Measurements from ENCODE around the gene STOM.

Gene STOM

DNA sequence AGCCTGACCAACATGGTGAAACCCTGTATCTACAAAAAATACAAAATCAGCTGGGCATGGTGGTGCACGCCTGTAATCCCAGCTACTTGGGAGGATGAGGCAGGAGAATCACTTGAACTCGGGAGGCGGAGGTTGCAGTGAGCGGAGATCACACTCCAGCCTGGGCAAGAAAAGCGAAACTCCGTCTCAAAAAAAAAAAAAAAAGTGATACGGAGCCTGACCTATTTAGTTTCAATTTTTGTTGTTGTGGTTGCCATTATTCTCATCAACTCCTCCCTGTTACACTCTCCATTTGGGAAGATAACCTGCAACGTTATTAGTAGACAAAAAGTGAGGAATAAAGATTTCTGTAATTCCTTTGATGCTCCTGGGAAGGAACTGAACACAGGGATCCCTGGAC, 1.3 kb downstream of the STOM start:
- no peak for DNase-seq

DNA sequence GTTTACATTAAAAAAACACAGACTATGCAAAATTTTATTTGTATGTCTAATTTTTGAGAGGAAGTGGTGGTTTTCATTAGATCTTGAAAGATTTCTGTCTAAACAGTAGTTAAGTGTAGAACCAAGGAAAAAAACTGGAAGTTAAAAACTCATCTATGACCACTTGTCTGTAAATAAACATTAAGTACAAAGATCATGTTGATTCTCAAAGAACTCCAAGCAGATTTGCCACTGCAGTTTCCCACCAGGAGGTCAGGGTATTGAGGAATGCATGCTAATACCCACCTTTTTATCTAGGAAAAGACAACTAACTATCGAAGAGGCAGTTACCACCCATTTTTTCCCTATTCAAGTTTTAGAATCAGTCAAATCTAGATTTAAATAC, 1.9 kb downstream of the STOM start:
- no peak for DNase-seq

DNA sequence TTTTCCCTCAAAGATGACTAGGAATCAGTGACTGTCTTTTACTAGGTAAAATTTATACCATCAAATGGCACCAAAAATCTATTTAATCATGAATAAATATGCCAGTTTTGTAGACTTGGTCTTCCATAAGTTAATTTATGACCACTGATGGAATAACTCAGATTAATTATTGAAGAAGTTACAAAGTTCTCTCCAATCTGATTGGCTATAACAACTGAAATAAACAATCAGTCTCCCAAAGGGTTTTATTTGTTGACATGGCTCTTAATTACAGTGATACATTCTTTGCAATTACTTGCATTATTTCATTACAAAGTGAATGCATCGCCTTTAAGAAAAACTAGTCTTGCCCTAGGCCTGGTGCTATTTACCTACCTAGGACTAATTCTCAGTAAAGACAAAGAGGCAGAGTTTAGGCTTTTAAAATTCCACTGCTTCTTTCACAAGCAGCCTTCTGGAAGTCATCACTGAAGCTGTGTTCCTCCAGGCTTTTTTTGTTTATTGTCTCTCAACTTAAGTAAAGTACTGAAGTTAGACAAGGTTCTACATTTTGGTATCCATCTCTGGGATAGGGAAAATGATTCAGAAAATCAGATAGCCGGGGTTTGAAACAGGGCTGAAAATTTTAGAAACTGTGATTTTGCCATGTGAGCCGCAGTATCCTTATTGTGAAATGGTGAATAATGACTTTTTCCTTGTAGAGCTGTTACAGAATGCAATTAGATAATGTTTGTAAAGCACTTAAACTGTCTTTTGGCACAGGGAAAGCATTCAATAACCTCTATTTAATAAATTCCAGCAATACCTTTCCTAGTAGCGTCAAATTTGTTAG, 2.5 kb downstream of the STOM start:
- DNase-seq, result no peak

DNA sequence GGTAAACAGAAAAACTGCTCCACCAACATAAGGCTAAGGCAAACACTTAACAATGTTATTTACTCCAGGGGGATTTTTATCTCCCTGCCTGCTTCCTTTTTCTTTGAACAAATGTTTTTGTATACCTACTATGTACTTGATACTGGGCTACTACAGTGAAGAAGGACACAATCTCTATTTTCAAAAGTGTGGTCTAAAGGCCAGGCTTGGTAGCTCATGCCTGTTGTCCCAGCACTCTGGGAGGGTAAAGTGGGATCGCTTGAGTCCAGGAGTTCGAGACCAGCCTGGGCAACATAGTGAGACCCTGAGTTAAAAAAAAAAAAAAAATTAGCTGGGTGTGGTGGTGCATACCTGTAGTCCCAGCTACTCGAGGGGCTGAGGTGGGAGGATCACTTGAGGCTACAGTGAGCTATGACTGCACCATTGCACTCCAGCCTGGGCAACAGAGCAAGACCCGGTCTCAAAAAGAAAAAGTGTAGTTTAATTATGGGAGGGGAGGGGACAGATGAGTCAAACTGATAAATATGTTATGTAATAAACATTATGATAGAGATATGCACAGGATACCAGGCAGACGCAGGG, 3.3 kb downstream of the STOM start:
- DNase-seq, result no peak

DNA sequence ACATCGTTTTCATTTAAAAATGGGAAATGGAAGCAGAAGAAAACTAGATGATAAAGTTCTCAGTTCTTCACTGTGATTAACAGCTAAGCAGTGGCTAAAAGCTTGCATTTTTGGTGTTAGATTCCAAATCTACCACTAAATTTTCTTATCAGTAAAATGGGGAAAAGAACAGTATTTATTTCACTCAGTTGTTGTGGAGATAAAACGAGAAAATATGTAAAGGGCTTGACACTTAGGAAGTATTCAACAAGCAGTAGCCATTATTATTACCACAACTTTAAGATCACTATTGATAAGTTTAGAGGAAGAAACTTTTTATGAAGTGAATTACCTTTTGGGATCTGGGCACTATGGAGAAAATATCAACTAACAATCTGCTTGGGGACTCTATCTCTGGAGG, 4.5 kb downstream of the STOM start:
- DNase-seq, result no peak

DNA sequence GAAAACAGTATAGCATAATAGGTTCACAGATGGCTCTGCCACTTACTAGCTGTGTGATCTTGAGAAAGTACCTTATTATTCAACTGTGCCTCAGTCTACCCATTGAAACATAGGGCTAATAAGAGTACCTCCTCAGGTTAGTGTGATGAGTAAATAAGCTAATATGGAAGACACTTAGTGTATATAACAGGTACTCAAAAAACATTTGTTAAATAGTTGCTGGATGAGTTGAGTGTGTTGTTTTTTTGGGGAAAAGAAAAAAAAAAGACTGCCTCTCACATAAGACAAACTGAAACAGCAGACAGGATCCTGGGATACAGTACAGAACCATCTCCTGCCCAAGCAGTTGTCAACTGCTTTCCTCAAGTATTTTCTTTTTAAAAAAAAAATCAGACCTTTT, 5.2 kb downstream of the STOM start:
- no peak for DNase-seq

DNA sequence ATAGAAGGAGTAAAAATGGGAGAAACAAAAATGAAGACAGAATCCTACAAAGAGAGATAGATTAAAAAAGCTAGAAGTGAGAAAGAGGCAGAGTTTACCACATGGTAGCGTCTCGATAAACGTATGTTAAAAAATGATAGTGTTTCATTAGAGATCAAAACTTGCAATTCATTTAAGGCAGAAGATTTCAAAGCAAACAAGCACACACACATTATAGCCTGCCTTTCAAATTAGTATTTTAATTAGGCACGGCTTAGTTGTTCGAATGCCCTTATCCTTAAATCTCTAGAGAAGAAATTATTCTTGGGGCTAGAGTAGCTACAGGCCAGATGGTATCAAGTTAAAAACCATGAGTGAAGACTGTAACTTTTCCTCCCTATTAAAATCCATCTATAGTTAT, 6.0 kb downstream of the STOM start:
- DNase-seq, result no peak

DNA sequence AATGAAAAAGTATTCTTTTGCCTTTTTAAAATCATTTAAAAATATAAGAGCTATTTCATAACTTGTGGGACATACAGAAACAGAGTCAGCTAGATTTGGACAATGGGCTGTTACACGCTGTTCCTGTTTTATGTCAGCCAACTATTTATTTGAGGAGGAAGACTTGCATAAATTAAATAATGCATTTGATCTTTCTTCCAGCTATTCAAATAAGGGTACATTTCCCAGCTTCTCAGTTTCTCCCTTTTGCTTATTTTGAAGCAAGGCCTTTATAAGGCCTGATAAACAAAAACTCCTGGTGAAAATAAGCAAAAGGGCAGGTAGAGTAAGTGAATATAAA, 6.5 kb downstream of the STOM start:
- DNase-seq, result no peak

DNA sequence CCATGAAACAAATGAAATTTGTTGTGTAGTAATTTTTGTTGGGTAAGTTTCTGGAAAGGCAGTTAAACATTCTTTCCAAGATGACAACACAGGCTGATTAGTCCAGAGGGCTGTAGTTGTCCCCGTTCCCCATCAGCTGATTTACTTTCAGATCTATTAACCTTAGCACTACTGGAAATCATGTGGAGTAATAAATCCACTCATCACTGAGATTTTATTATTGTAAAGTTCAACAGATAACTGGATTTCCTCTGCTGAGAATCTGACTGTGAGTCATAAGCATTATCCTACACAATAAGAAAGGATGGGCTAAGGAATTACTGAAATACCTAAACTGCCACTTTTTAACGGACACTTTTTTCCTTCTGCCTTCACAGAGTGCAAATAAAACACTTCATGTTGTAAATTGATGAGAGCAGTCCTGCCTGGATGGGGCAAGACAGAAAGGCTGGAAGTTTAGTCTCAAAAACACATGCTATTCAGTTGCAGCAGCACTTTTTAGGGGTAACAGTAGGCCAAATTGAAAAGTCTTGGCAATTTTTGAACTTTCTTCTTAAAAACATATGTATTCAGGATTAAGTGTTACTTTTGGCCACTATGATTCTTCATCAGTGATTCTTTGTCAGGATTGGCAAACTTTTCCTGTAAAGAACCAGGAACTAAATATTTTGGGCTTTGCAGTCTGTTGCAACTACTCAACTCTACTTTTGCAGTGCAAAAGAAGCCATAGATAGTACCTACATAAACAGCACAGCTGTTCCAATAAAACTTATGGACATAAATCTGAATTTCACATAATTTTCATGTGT, 7.0 kb downstream of the STOM start:
- no peak for DNase-seq

DNA sequence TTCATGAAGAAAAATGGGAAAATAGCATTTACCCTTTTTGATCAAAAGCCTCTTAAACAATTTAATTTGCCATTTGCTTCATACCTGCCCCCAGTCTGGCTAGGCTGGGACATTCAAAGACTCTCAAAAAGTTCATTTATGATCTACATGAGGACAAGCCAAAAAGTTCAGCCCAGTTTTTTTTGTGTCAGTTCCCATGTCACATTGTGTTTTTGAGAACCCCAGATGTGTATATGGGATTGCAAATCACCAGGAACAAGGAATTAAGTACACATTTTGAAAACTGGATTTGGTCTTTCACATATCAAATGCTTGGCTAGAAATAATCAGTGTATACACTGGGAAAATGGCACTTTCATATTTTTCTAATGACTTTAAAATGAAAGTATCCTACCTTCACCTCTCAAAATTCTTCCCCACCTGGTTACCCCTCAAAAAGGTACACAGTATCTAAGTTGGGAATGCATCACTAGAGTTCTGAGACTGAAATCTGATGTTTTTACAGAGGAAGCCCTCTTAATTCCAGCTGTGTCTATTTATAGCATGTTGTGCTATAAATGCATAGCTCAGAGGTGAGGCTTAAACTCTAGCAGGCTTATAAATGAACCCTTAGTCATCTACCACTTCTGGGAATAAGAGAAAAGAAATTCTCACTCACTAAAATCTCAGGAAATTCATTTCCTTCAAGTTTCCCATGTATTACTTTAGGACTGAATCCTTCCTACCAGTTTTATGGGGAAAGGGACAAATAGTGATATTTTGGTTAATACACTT, 9.3 kb downstream of the STOM start:
- DNase-seq, result no peak

DNA sequence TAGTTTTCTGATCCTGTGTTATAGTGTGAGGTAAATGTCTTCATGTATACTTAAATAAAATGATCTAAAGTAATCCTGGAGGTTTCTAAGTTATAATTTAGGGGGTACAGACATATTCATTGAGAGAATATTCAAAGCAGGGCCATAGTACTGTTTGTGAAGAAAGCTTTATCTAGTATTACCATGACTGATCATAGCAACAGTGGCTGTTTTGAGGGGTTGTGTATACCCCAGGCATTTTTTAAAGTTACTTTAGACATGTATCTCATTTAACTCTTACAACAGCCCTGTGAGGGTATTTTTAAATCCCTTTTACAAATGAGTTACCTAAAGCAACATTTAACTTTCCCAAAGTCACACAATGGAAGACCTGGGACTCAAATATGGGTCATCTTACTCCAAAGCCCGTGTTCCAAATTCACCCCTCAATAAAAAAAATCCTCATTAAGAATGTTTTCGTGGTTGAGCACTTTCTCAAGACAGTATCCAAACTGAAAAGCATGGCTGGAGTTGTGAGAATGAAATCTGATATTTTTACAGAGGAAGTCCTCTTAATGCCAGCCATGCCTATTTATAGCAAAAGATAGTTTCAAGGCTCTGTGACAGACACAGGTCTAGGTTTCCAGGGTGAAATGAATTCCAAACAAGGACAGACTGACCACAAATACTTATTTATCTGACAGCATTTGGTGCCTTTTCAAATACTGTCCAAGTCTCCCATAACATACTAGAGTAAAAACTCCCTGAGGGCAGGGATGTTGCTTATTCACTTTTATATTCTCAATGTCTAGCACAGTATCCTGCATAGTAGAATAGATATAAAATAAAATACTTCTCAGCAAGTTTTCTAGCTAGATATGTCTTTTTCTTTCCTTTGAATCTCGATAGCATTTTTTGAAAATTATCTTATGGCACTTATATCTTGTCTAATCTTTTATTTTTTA, 10.4 kb downstream of the STOM start:
- no peak for DNase-seq

DNA sequence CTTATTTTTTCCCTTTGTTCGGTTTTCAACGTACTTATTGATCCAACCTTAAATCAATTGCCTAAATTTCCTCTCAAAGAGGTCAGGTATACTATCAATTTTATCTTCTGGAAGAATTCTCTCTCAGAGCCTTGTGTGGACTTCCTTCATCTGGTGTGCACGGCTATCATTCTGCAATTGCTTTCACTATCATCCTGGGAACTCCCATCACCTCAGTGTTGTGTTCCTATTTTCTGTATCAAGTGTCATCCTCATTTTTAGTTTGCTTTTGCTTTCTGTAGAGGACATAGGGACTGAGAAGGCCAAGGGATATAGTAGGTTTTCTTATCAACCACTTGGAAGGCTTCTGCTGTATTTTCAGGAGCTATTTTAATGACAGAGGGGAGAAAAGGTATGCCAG, 11.3 kb downstream of the STOM start:
- no peak for DNase-seq

DNA sequence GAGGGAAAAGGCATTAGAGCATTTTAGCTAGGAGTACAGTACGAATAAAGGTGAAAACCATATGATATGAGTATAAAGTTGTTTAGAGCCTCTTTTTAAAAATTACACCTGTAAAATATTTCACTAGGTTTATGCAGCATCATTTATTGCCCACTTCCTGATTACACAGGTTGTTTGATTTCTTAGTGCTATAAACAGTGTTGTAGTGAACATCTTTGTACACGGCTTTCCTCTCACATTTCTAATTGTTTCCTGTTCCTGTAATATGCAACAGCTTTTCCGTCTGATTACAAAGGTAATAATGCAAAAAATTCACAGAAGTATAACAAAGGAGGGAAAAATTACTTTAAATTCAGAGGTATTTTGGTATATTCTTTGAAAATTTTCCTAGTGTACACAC, 13.0 kb downstream of the STOM start:
- no peak for DNase-seq

DNA sequence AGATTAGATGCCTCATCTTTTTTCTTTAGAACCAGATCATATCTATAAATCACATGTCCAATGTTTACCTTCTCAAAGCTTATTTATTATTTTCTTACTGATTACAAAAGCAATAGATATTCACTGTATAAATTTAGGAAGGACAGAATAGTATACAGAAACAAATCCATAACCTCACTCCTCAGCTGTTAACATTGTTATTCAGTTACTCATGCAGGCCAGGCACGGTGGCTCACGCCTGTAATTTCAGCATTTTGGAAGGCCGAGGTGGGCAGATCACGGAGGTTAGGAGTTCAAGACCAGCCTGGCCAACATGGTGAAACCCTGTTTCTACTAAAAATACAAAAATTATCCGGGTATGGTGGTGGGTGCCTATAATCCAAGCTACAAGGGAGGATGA, 15.3 kb downstream of the STOM start:
- DNase-seq, result no peak

DNA sequence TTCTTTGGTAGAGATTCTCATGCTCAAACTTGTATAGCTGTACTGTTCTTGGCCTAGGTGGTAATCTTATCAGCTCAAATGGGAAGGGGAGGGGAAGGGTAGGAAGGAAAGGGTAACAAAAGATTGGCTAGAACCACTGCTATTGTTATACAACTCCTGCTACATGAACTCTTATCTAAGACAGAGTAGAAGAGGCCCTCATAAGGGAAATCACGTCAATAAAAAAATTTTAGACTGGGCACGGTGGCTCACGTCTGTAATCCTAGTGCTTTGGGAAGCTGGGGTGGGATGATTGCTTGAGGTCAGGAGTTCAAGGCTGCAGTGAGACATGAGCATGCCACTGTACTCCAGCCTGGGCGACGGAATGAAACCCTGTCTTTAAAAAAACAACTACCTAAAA, 15.9 kb downstream of the STOM start:
- no peak for DNase-seq

DNA sequence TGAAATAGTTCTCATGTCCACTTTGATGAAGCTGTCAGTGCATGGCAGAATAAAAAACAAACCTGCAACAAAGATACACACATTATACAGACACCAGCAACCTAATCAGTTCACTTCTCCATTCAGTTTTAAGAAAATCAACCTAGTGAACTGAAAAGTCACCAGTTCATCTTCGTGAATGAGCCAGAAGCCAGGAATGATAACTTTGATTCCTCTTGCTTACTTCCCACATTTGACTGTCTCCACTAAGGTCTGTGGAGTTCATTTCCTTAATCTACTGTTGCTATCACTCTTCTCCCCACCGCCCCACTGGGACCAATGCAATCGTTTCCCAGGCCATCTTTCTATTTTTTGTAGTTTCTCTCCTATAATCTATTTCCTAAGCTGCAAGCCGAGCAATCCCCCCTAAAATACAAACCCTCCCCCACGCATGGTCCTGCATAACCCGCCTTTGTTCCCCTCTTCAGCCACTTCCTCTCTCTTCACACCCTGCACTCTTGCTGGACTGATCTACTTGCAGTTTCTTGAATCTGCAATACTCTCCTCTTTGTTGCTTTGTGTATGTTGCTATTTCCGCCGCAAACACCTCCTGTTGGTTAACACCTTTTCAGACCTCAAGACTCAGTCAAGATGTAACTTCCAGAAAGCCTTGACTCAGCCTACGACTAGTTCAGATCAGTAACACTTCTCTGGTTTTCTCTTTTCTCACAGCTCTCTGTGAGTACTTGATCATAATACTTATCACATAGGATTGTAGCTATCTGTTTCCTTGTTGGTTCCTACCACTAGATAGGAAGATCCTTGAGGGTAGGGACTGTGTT, 16.6 kb downstream of the STOM start:
- no peak for DNase-seq

DNA sequence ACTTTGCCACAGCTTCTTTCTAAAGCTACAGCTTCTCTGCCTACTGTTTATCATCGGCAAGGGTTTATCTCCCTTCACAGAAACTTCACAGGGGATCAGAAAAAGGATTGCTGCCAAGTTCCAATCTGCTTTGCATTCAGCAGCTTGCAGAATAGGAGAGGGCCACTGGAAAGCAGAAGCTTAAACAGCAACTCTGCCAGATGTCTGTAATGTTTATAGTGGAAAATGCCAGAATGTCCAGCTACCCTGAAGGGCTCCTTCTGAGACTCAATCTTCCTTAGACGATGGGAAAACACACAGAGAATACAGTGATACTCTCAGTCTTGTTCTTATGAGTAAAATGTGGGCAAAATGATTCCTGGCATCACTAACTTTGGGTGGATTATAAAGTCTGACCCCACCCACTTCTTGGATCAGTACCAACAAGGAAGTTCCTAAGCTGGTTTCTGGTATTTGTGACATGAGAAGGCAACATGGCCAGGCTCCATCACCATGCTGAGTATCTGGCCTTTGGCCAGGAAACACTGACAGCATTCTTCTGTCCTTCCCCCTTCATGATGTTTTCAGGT, 19.0 kb downstream of the STOM start:
- DNase-seq, result no peak

DNA sequence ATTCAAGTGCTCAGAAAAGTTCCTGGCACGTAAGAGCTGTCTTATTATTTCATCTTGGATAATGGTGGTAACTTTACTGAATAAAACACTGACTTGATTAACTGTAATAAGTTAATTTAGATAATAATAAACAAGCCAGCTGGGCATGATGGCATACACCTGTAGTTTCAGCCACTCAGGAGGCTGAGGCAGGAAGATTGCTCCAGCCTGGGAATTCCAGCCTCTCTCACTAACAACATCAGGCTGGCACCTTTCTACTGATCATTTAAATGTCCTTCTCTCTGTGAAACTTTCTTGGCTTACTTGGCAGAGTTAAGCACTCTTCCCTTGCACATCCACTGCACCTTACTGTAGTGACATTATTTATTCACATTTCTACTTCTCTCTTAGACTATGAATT, 20.0 kb downstream of the STOM start:
- no peak for DNase-seq

DNA sequence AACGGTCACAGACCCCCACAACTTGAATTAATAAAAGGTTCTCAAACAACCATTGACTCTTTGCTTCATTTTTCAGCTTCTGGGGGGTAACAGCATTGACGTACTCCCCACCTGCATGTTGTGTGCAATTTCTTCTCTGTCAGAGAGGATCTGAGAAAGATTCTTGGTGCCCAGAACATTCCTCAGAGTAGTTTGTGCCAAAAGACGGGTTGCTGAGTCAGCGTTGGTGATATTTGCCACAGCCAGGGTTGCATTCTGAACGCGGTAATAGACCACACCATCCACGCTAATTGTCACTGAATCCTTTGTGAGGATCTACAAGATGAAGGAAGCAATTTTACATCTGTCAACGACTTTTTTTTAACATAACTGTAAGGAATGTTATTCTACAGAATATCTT, 21.0 kb downstream of the STOM start:
- DNase-seq, result no peak

DNA sequence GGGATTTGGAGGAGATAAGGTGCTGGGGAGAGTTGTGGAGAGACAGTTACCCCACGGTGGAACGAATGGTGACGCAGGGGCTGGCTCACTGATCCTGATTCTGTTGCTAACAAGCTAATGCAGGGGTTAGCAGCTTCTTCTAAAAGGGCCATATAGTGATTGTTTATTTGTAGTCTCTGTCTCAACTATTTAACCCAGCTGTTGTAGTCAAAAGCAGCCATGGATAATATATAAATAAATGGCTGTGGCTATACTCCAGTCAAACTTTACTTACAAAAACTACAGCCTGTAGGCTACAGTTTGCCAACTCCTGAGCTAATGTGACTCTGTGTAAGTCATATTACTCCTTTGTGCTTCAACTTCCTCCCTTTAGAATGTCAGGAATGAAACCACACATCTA, 21.8 kb downstream of the STOM start:
- no peak for DNase-seq

DNA sequence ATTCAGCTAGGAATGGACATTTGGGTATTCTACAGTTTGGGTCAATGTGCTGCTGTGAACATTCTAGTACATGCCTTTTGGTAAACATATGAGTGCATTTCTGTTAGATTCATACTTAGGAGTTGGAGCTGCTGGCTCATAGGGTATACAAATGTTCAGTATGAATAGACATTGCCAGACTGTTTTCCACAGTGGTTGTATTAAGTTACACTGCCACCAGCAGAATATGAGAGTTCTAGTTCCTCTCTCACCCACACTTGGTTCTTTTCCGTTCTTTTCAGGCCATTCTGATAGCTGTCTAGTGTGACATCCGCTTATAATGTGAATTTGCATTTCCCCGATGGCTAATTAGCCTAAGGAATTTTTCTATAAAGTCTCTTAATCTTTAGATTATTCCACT, 25.0 kb downstream of the STOM start:
- no peak for DNase-seq

Measured in retina (tissue), 1 donor.